ENCODE results near the gene CDC42EP2. TPM values are rescaled to one million over a fixed set of nuclear protein-coding genes. Genes with fewer than 3 reads are reported as not detected.
"Not testable (repeated sequence)": the region's sequence is repeated elsewhere in the genome, so short reads cannot be mapped to it uniquely, and the experiment has no call there.

Gene CDC42EP2
- polyA plus RNA-seq, 1 experiment, result 23.2 TPM

DNA sequence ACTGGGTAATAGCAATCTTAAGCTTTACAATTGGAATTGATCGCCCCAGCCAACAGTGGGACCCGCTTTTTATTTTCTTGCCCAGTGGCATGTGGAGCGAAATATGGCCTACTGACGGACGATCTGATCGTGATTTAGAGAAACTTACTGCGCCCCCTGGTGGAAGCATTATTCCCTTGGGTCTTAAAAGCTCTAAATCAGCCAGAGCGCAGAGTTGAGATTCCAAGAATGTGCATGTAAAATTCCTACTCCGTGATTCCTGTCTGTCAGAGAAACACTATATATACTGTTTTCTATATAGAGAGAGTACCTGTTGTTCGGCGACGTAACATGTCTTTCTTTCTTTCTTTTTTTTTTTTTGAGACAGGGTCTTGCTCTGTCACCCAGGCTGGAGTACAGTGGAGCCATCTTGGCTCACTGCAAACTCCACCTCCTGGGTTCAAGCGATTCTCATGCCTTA lies 15.3 kb downstream of the CDC42EP2 start:
- H3K36me3 ChIP-seq (ENCODE audit: control insufficient read depth, insufficient read depth, low read length), result no peaks in the 10 kb centered on the region
- H3K27me3 ChIP-seq (ENCODE audit: control insufficient read depth, insufficient read depth, low read length), result no peaks in the 10 kb centered on the region
- ChIA-PET POLR2A (interaction anchor here (0.6 to 1.0 kb wide), 5 partner anchors 14 to 172 kb away, joined by 3 to 34 read pairs (median 3); no protein-coding TSS in a partner anchor), CTCF (interaction anchor here (0.6 to 9.6 kb wide), 23 partner anchors 9 to 473 kb away, joined by 3 to 150 read pairs (median 4); partner anchors contain the start of genes CDC42EP2 and POLA2)
- DNase-seq (ENCODE audit: low read depth), result no peak
- H3K4me3 ChIP-seq (ENCODE audit: low read depth, low read length), result no peak overlapping the region
- TF ChIP-seq, protein P1, sequence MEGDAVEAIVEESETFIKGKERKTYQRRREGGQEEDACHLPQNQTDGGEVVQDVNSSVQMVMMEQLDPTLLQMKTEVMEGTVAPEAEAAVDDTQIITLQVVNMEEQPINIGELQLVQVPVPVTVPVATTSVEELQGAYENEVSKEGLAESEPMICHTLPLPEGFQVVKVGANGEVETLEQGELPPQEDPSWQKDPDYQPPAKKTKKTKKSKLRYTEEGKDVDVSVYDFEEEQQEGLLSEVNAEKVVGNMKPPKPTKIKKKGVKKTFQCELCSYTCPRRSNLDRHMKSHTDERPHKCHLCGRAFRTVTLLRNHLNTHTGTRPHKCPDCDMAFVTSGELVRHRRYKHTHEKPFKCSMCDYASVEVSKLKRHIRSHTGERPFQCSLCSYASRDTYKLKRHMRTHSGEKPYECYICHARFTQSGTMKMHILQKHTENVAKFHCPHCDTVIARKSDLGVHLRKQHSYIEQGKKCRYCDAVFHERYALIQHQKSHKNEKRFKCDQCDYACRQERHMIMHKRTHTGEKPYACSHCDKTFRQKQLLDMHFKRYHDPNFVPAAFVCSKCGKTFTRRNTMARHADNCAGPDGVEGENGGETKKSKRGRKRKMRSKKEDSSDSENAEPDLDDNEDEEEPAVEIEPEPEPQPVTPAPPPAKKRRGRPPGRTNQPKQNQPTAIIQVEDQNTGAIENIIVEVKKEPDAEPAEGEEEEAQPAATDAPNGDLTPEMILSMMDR (IDR thresholded peaks at IDR 0.05; ENCODE audit: insufficient read depth, low read depth, low read length), result peak; percentile 71

DNA sequence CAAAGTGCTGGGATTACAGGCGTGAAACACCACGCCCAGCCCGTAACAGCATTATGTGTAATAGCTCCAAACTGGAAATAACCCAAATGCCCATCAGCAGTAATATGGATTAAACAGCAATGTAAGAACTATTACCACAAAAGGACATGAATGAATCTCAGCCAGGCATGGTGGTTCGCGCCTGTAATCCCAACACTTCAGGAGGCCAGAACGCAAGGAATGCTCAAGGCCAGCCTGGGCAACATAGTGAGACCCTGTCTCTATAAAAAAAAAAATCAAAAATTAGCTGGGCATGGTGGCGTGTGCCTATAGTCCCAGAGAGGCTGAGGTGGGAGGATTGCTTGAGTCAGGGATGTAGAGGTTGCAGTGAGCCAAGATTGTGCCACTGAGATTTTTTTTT lies 15.9 kb downstream of the CDC42EP2 start:
- Histone ChIP-seq H3K4me3 (ENCODE audit: low read depth, low read length) (no peak overlapping the region), H3K27me3 (ENCODE audit: control insufficient read depth, insufficient read depth, low read length) (no peaks in the 10 kb centered on the region), H3K36me3 (ENCODE audit: control insufficient read depth, insufficient read depth, low read length) (no peaks in the 10 kb centered on the region)
- ChIA-PET CTCF (interaction anchor here (0.6 to 9.6 kb wide), 13 partner anchors 10 to 148 kb away, joined by 3 to 150 read pairs (median 10); partner anchors contain the start of genes CDC42EP2 and POLA2), POLR2A (interaction anchor here (1.0 kb wide), 1 partner anchor 15 kb away, joined by 3 read pairs; no protein-coding TSS in a partner anchor)
- TF ChIP-seq, protein P1 (IDR thresholded peaks at IDR 0.05; ENCODE audit: insufficient read depth, low read depth, low read length), result no peak
- no peak for DNase-seq (ENCODE audit: low read depth)

DNA sequence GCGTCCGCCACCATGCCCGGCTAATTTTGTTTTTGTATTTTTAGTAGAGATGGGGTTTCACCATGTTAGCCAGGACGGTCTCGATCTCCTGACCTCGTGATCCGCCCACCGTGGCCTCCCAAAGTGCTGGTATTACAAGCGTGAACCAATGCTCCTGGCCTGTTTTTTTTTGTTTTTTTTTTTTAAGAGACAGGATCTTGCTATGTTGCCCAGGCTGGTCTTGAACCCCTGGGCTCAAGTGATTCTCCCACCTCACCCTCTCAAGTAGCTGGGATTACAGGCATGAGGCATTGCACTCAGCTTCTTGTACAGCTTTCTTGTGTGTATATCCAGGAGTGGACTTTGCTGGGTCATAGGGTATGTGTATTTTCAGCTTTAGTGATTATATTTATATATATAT lies 17.9 kb downstream of the CDC42EP2 start:
- DNase-seq (ENCODE audit: low read depth); H3K36me3 ChIP-seq (ENCODE audit: control insufficient read depth, insufficient read depth, low read length); H3K27me3 ChIP-seq (ENCODE audit: control insufficient read depth, insufficient read depth, low read length); POLR2A ChIA-PET; H3K4me3 ChIP-seq (ENCODE audit: low read depth, low read length): not testable (repeated sequence)
- CTCF ChIA-PET, result interaction anchor here (0.6 to 9.6 kb wide), 11 partner anchors 9 to 220 kb away, joined by 3 to 150 read pairs (median 3); partner anchors contain the start of genes CDC42EP2 and TM7SF2

DNA sequence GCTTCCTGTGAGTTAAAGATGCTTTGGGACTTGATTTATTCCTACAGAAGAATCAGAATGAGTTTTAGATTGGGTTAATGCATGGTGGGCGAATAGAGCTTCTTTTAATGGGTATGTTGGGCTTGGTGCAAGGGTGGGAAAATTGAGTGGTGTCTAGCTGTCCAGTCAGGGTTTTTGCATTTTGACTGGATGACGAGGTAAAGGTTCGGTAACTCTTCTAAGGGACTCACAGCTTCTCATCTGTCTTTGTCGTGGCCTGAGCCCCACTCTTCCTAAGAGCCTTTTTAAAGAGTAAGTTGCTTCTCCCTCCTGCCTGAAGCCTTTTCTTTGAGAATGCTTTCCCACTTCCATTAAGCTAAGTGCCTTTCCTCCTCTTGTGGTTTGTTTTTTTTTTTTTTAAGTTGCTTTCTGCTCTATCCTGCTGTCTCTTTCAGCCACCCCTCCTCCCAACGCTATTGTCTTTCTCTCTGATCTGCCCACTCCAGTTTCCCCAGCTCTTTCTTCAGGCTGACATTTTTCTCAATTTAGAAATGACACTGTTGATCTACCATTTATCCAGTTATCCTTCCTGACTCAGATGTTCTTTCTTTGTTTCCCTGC lies 20.1 kb downstream of the CDC42EP2 start:
- Histone ChIP-seq H3K4me3 (ENCODE audit: low read depth, low read length) (peak overlapping the region; percentile 89), H3K27me3 (ENCODE audit: control insufficient read depth, insufficient read depth, low read length) (no peaks in the 10 kb centered on the region), H3K36me3 (ENCODE audit: control insufficient read depth, insufficient read depth, low read length) (peaks cover 4% of the 10 kb centered on the region)
- TF ChIP-seq, protein P1 (IDR thresholded peaks at IDR 0.05; ENCODE audit: insufficient read depth, low read depth, low read length), result no peak
- ChIA-PET POLR2A (interaction anchor here (0.6 to 0.7 kb wide), 2 partner anchors 42 to 60 kb away, joined by 3 to 13 read pairs; no protein-coding TSS in a partner anchor), CTCF (interaction anchor here (0.8 to 9.6 kb wide), 6 partner anchors 11 to 110 kb away, joined by 3 to 145 read pairs (median 8); partner anchors contain the start of gene CDC42EP2)
- DNase-seq (ENCODE audit: low read depth), result no peak

DNA sequence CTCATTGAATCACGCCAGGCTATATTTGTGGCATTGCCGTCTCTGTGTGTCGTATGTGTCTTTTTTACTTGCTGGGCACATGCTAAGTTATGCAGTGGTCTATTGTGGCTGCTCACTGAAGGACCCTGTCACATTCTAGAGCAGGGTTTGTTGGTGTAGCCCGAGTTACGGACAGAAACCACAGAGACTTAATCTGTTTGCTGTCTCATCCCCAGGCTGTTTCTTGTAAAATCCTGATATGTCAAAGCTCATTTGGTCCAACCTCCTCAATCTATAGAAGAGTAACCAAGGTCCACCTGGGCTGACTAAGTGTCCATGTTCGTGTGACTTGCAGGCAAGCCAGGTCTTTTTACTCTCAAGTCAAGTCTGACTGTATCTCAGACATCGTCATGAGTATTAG lies 24.0 kb downstream of the CDC42EP2 start:
- Histone ChIP-seq H3K27me3 (ENCODE audit: control insufficient read depth, insufficient read depth, low read length) (no peaks in the 10 kb centered on the region), H3K36me3 (ENCODE audit: control insufficient read depth, insufficient read depth, low read length) (peaks cover 31% of the 10 kb centered on the region), H3K4me3 (ENCODE audit: low read depth, low read length) (no peak overlapping the region)
- ChIA-PET CTCF (interaction anchor here (1.4 to 1.8 kb wide), 4 partner anchors 9 to 113 kb away, joined by 3 to 8 read pairs (median 6); no protein-coding TSS in a partner anchor), POLR2A (no interaction called here)
- TF ChIP-seq, protein P1 (IDR thresholded peaks at IDR 0.05; ENCODE audit: insufficient read depth, low read depth, low read length), result no peak
- DNase-seq (ENCODE audit: low read depth), result no peak

Data from BJ (cell line).